Measurements from ENCODE around the gene LRFN4. TPM values are rescaled to one million over a fixed set of nuclear protein-coding genes. Genes with fewer than 3 reads are reported as not detected.

LRFN4 gene
- total and polyA plus RNA-seq, 10 of the 15 experiments (the other 5 are each of a cell fraction or from before 2014, with no cell fraction given), result 0.03 to 43.8 (median 4.9) TPM

DNA sequence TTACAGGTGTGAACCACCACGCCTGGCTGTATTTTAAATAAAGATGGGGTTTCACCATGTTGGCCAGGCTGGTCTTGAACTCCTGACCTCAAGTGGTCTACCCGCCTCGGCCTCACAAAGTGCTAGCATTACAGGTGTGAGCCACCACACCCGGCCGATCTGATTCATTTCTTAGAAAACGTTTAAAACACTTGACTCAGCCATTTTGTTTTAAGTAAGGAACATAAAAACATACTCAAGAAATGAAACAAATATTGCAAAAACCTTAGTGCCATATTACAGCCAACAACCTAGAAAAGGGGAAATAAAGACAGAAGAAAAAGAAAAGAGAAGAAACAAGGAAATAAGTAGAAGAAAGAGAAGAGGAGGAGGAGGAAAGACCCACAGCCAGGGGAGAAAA, 17.4 kb downstream of the LRFN4 start:
- H3K79me2 ChIP-seq (ENCODE audit: control insufficient read depth, insufficient read depth, low read length), result no peaks in the 10 kb centered on the region
- no peak for FAIRE-seq
- H3K27ac ChIP-seq (ENCODE audit: control insufficient read depth, insufficient read depth), result no peak overlapping the region
- no peak for DNase-seq (ENCODE audit: low read depth, low spot score)
- BruUV-seq (replicated peaks), result no TSS peak
- CTCF ChIA-PET, result interaction anchor here (0.8 kb wide), 1 partner anchor 316 kb away, joined by 3 read pairs; no protein-coding TSS in a partner anchor
- ATAC-seq, result no peak
- H3K4me3 ChIP-seq, result no peak overlapping the region
- H3K4me1 ChIP-seq (ENCODE audit: control insufficient read depth, insufficient read depth, low read length), result 0 out of 2 replicates have a peak, but pooled peaks cover under 1% of the 10 kb centered on the region
- RAD21 ChIA-PET (ENCODE audit: unreplicated experiment), result no interaction called here
- intact Hi-C loops (cut with micrococcal nuclease; ENCODE audit: unreplicated experiment) (no loop called here), in situ Hi-C loops (cut with MboI) (no loop called here)
- POLR2A ChIA-PET, result no interaction called here
- SMC1A ChIA-PET (ENCODE audit: uncharacterized antibody, unreplicated experiment), result no interaction called here
- H2AFZ ChIP-seq (ENCODE audit: control insufficient read depth, low read depth, low read length), result no peak overlapping the region
- 43% methylated on average over 6 of the region's 6 CpGs for WGBS (ENCODE audit: insufficient coverage, insufficient replicate concordance, low lambda C conversion rate, missing lambda C conversion rate)
- H3K4me2 ChIP-seq (ENCODE audit: control insufficient read depth, insufficient read depth), result no peak overlapping the region
- H3K27me3 ChIP-seq (replicated peaks in 1 of 2; ENCODE audit: control insufficient read depth in 2 of 2, insufficient read depth in 2 of 2, low read length in 1 of 2), result no peaks in the 10 kb centered on the region
- no peaks in the 10 kb centered on the region for H3K9me3 ChIP-seq (replicated peaks; ENCODE audit: control insufficient read depth, insufficient read depth, low read length)
- no peaks in the 10 kb centered on the region for H4K20me1 ChIP-seq (ENCODE audit: control insufficient read depth, insufficient read depth)
- no peaks in the 10 kb centered on the region for H3K36me3 ChIP-seq (ENCODE audit: control insufficient read depth in 2 of 2, insufficient read depth in 2 of 2, low read length in 1 of 2)
- no peak for TF ChIP-seq SREBF1 (IDR thresholded peaks at IDR 0.05; ENCODE audit: low read length)
- TF ChIP-seq PAX8 (IDR thresholded peaks at IDR 0.05), result no peak
- TF ChIP-seq, protein P1, sequence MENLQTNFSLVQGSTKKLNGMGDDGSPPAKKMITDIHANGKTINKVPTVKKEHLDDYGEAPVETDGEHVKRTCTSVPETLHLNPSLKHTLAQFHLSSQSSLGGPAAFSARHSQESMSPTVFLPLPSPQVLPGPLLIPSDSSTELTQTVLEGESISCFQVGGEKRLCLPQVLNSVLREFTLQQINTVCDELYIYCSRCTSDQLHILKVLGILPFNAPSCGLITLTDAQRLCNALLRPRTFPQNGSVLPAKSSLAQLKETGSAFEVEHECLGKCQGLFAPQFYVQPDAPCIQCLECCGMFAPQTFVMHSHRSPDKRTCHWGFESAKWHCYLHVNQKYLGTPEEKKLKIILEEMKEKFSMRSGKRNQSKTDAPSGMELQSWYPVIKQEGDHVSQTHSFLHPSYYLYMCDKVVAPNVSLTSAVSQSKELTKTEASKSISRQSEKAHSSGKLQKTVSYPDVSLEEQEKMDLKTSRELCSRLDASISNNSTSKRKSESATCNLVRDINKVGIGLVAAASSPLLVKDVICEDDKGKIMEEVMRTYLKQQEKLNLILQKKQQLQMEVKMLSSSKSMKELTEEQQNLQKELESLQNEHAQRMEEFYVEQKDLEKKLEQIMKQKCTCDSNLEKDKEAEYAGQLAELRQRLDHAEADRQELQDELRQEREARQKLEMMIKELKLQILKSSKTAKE (IDR thresholded peaks at IDR 0.05; ENCODE audit: low read depth, poor library complexity, severe bottlenecking), result no peak
- no peak for TF ChIP-seq ESRRA (IDR thresholded peaks at IDR 0.05; ENCODE audit: low read length)
- TF ChIP-seq KLF5 (IDR thresholded peaks at IDR 0.05; ENCODE audit: partially characterized antibody), result no peak
- no peak for TF ChIP-seq HDAC6 (IDR thresholded peaks at IDR 0.05; ENCODE audit: unreplicated experiment)
- TF ChIP-seq TCF7 (IDR thresholded peaks at IDR 0.05; ENCODE audit: borderline replicate concordance), result no peak
- no peak for TF ChIP-seq ZNF274 (IDR thresholded peaks at IDR 0.05; ENCODE audit: insufficient read depth, insufficient read length)
- TF ChIP-seq FOXK2 (IDR thresholded peaks at IDR 0.05), result no peak
- TF ChIP-seq EP300 (IDR thresholded peaks at IDR 0.05; ENCODE audit: borderline replicate concordance in 1 of 2, control insufficient read depth in 1 of 2, low read depth in 2 of 2, low read length in 2 of 2), result no peak
- TF ChIP-seq SREBF2 (IDR thresholded peaks at IDR 0.05; ENCODE audit: low read length), result no peak
- TF ChIP-seq SP1 (IDR thresholded peaks at IDR 0.05; ENCODE audit: low read depth, low read length), result no peak
- TF ChIP-seq, protein P2, sequence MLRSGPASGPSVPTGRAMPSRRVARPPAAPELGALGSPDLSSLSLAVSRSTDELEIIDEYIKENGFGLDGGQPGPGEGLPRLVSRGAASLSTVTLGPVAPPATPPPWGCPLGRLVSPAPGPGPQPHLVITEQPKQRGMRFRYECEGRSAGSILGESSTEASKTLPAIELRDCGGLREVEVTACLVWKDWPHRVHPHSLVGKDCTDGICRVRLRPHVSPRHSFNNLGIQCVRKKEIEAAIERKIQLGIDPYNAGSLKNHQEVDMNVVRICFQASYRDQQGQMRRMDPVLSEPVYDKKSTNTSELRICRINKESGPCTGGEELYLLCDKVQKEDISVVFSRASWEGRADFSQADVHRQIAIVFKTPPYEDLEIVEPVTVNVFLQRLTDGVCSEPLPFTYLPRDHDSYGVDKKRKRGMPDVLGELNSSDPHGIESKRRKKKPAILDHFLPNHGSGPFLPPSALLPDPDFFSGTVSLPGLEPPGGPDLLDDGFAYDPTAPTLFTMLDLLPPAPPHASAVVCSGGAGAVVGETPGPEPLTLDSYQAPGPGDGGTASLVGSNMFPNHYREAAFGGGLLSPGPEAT (IDR thresholded peaks at IDR 0.05; ENCODE audit: low read depth), result no peak
- no peak for TF ChIP-seq TARDBP (IDR thresholded peaks at IDR 0.05; ENCODE audit: borderline replicate concordance)
- TF ChIP-seq GABPA (IDR thresholded peaks at IDR 0.05; ENCODE audit: low read depth), result no peak
- no peak overlapping the region for H3K9ac ChIP-seq (ENCODE audit: control insufficient read depth, insufficient read depth, low read length)
